ENCODE measurements around the gene GJB2.
A peak's percentile ranks its signal among the peaks of the same experiment; 100 is the strongest.

GJB2 gene

DNA sequence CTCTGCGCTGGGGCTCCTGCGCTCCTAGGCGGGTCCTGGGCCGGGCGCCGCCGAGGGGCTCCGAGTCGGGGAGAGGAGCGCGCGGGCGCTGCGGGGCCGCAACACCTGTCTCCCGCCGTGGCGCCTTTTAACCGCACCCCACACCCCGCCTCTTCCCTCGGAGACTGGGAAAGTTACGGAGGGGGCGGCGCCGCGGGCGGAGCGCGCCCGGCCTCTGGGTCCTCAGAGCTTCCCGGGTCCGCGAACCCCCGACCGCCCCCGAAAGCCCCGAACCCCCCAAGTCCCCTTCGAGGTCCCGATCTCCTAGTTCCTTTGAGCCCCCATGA lies at the start of gene GJB2:
TSS of gene GJB2 (minus strand) at position 103 of the 326 bp plus-strand sequence. CDS start 3,357 bp downstream, outside the sequence.
- DNase-seq (ENCODE audit: low spot score), result no peak

DNA sequence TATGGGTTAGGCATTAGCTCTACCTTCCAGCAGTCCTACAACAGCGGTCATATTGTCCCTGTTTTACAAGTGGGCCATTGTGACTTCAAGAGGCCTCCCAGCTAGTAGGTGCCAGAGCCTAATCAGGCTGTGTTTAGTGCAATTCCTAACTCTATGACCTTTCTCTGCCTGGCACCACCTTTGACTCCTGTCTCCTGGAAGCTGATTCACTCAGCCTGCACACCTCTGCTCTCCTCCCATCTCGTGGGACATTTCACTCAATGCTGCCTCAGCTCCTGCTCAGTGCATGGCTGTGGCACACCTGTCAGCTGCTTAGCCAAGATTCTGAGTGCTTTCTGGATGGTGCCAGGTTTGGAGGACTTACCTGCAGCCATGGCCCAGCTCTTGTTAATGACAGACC lies 48.9 kb upstream of the GJB2 start:
- no peak for DNase-seq (ENCODE audit: low spot score)

DNA sequence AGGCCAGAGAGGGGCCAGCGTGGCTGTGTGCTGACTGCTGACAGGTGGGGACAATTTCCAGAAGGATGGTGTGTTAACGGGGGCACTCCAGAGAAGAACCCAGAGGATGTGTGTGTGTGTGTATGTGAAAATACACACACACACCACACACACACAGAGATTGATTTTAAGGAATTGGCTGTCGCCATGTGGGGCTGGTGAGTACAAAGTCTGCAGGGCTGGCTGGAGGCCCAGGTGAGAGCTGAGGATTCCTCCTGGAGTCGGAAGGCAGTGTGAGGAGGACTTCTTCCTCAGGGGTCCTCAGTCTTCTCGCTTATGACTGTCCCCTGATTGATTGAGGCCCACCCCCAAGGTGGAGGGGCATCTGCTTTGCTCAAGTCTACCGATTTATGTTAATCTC lies 47.0 kb upstream of the GJB2 start:
- DNase-seq (ENCODE audit: low spot score), result no peak

DNA sequence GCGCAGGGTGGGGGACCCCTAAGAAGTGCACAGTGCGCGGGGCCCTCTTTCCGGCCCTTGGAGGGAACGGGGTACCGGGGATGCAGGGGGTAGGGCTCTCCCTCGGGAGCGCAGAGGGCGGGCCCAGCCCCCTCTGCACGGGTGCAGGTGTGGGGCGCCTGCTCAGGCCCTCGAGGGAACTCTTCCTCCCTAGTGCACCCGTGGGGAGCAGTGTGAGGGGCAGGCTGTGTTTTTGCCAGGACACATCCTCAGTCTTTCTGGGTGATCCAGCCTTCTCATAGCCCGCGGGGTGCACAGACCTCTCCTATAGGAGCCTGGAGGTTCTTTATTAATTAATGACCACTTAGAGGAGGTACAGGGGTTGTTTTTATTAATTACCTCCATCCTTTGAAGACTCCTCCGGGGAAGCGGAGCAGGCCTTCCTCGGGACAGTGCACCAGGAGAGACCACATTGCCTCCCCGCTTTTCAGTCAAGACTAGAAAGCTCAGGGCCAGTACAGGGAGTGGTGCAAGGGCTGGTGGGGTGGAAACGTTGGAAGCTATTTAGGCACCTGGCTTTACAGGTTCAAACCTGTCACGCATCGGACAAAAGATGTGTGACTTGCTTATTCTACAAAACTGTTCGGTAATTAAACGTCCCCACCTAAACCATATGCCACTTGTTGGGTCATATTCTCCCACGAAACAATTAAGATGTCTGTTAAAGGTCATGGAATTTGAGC lies 40.0 kb upstream of the GJB2 start:
- DNase-seq (ENCODE audit: low spot score), result no peak

DNA sequence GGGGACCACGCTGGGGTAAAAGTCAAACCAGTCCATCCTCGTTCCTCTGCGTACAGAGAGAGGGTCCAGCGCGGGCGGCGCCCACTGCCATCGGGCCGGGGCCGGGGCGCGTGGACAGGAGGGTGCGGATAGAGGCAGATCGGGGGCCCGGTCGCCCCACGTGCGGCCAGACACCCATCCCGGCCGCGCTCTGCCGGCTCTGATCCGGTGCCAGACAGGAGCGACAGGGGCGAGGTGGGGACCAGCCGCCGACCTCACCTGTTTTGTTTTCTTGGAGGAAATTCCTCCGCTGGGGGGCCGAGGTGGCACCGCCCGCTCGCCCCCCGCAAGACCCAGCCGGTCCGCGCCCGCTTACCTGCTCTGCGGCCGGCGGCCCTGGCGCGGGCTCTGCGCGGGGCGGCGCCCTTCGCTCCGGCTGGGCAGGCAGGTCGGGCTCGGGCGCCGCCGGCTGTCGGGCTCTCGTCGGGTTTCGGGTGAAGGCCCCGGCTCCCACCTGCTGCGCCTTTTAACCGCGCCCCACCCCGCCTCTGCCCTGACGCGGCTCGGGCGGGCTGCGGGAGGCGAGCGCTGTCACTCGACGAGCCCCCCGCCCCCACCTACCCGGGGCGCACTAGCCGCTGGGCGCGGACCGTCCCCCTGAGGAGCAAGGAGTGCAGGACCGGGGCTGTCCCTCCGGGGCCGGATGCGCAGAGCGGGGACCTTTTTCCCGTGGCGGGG lies 39.3 kb upstream of the GJB2 start, which contains the start of gene GJB6:
TSS of gene GJB6 (minus strand) at position 481 of the 717 bp plus-strand sequence. CDS start 8,839 bp downstream, outside the sequence.
- no peak for DNase-seq (ENCODE audit: low spot score)

DNA sequence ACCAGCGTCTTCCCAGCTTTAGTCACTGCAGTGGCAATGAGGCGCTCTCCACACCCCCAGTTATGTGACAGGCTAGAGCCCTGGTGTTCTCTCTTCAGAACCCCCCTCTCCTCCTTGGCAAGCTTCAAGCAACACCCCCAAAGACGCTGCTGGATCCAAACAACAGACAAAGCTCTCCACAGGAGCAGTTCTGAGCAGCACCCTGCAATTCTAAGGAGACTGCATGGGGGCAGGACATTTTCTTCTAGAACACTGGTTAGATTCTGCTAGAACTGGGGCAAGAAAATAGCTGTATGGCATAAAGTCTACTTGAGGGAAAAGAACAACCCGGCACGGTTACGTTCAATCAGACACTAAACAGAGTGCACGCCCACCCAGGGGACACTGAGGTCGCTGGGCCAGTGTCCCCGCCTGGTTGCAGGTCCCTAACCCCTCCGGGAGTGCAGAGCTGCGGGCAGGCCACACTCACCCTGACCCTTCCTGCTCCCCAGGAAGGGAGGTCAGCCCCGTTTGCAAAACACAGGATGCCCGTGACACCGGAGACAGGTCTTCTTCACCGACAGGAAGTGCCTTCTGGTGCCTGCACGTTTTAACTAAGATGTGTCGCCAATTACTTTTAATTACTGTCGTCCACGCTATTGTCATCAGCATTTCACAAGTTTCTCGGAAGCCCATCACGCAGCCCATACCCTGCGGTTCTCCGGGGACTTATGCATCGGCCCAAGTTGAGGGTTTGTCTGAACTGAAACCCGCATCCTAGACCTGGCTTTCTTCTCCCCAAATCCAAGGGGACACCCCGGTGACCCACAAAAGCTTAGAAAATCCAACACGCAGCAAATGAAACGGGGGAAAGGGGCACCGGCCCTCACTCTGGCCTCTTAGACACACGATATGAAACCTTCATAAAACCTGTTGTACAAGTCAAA lies 38.4 kb upstream of the GJB2 start:
- no peak for DNase-seq (ENCODE audit: low spot score)

DNA sequence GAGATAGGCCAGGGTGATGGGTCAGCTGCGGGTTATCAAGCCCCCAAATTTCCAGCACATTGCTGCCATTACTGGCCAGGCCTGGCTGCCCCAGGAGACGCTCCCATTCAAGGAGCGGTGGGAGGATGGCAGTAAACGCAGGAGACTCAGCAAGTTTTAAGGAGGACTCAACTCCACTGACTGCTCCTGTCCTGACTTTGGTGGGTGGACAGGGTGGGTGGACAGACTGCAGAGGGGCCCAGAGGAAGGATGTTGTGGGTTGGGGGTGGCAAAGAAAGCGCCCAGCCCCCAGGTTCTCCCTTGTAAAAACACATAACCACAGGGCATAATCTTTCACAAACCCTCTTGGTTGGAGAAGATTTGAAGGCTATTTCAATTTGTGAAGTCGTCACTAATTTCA lies 35.0 kb upstream of the GJB2 start:
- DNase-seq (ENCODE audit: low spot score), result no peak

DNA sequence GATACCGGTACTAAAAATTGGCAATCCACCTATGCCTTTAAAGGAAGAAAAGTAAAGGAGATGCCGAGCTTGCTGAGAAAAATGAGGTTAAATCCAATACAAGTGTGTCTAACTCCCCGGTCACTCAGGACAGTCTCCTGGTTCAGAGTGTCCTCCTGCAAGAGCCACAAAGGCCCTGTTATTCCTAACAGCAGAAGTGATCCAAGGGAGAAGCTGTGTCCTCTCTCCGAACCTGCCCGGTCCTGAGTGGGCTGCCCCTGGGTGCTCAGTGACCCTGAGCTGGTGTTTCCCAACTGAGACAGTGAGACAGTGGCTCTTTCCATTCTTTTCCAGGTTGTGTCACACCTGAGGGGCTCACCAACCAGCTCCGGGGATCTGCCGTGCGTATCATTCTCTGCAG lies 34.5 kb upstream of the GJB2 start:
- no peak for DNase-seq (ENCODE audit: low spot score)

DNA sequence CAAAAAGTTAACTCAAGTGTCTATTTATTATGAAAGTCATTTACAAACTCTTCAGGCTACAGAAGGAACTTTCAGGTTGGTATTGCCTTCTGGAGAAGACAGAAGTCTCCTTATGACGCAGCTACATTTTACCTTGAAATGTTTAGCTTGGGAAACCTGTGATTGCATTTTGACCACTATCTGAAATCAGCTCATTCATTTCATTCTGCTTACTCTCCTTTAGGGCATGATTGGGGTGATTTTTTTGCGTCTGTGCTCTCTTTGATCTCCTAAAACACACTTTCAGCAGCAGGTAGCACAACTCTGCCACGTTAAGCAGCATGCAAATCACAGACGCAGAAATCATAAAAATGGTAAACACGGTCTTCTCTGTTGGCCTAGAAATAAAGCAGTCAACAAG lies 29.8 kb upstream of the GJB2 start:
- DNase-seq (ENCODE audit: low spot score), result no peak

DNA sequence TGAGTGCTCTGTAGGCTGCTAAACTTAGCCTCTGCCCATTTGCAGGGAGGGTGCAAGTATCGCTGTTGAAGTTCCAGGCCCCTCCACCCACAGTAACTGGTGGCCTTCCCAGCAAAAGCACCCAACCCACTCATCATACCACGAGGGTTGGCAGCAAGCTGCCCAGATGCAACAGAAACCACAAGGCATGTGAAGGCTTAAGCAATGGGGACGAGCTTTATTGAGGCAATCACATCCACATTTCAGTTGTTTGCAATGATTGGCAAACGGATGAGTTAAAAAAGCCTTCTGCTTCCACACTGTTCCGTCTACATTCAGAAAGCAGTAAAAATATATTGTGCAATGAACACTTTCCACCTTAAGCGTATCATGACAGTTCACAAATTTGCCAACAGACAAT lies 29.0 kb upstream of the GJB2 start:
- DNase-seq (ENCODE audit: low spot score), result no peak

DNA sequence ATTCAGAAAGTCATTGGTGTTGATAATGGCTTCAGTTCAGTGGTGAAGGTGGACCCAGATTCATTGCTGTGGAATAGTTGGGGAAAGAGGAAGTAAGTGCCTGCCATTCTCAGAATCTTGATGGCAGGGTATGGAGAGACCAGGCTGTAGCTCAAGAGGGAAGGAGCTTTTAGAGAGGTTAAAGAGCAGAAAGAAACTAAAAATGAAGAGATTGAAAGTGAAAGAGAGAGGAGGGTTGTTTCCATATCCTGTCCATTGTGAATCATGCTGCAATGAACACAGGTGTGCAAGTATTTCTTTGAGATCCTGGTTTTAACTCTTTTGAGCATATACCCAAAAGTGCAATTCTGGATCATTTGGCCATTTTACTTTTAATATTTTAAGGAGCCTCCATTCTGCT lies 26.8 kb upstream of the GJB2 start:
- DNase-seq (ENCODE audit: low spot score), result no peak

DNA sequence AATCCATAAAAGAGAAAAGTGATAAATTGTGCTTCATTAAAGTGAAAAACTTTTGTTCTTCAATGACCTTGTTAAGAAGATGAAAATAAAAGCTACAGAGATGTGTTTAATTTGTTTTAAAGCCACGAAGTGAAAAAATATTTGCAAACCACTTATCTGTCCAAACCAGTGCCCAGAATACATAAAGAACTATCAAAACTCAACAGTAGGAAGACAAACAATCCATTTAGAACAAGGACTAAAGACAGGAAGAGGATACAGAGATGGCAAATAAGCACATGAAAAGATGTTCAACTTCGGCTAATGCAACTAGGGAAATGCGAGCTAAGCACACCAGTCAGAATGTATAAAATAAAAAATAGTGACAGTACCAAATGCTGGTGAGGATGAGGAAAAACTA lies 24.4 kb upstream of the GJB2 start:
- no peak for DNase-seq (ENCODE audit: low spot score)

DNA sequence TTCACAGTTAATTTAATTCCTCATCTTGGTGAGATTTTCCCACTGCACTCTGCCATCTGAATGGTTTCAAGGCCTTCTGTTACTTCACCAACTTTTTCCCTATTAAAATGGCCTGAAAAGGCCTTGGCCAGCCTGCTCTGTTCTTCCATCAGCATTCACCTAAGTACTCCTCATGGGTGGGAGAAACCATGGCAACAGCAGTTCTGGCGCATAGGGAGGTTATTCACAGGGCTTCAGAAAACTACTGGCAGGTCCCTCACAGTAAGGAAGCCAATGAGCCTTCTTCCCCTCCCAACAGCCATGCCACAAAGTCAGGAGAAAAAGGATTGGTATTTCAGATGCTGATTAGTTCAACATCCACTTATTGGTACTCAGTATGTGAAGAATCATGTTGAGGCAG lies 17.2 kb upstream of the GJB2 start:
- no peak for DNase-seq (ENCODE audit: low spot score)

DNA sequence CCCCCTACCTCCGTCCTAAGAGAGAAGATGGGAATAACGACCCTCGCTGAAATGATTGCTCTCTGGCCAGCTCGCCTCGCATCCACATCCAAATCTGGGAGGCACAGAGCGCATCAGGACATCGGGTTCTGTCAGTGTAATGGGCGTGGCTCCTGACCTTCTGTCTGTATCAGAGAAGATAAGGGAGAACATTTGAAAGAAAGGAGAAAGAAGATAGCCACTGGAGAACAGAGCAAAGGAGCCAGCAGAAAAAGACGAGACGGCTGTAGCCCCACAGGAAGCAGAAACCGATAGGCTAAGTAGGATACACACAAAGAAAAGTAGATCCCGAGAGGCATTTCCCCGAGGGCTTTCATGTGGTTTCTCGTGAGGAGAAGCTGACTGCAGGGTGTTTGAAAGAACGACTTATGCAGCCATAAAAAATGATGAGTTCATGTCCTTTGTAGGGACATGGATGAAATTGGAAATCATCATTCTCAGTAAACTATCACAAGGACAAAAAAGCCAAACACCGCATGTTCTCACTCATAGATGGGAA lies 14.0 kb upstream of the GJB2 start:
- DNase-seq (ENCODE audit: low spot score), result no peak

DNA sequence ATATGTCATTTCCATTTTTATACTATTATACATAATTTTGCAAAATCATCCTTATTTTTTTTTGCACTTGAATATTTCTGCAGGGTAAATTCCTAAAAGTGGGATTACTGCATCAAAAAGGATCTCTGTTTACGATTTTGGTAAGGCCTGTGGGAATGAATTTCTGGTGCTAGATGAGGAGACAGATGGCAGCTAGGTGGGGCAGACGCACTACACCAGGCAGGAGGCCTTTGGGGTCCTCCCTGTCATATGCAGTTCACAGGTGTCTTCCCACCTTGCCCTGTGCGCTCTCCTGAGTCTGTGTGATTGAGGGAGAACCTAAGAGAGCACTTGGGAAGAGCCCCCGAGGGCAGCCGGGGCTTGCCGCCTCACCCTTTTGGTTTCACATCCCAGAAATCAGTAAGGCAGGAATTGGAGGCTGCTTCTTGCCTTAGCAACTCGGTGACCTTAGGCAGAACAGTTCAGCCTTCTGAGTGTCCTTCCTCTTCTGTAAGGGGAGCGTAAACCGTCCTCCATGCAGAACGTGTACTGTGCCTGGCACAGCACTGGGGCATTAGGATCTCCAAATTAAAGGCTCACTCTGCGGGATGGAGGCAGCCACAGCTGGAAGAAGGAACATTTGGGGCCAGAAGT lies 13.4 kb upstream of the GJB2 start:
- DNase-seq (ENCODE audit: low spot score), result no peak

DNA sequence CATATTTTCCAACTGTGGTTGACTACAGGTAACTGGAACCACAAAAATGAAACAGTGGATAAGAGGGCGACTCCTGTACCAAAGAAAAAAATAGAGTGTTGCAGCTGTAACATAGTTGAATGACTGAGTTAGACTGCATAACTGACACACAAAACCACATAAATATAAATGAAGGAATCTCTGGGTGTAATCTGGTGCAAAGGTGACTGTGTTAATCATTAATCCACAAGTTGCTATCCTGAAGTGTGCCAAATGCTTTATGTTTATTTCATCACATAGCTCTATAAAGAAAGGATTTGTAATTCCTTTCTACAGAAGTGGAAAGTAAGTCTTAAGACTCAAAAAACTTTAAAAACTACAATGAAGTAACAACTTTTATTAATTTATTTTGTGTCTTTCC lies 6.0 kb upstream of the GJB2 start:
- DNase-seq (ENCODE audit: low spot score), result no peak

DNA sequence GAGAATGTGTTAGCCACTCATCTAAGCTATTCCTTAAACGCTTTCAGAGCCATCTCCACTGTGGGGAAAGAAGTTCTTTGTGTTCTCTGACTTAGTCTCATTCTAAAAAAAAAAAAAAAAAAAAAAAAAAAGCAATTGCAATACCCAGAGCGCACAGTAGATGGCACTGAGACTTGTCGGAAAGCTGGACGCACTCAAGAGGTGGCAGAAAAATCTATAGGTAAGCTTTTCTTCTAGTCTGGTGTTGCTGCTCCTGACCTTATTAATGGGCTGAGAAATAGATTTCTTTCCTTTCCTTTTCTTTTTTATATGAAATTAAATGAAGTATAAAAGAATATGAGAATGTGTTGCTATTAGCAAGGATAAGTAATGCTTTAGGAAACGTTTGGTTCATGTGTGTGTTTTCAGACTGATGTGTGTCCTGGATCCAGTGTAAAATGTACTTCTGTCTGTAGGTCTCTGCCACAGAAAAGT lies 4.7 kb upstream of the GJB2 start:
- DNase-seq (ENCODE audit: low spot score), result peak; percentile 68

DNA sequence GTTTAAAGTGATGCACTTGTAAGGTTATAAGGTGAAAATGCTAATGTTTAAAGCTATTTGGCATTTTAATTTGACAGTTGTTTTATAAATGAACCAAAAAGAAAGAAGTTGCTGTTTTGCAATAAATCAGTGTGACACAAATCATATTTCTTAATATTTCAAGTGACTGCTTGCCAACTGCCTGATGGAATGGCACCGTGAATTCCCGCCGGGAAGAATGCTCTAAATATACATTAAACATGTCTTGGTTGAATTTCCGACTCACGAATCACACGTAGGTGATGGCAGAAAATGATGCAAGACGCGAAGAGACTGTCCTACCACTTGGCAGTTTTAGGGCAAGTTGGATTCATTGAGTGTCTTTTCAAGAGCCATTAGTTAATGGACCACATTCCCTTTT lies 3.1 kb upstream of the GJB2 start:
- no peak for DNase-seq (ENCODE audit: low spot score)

DNA sequence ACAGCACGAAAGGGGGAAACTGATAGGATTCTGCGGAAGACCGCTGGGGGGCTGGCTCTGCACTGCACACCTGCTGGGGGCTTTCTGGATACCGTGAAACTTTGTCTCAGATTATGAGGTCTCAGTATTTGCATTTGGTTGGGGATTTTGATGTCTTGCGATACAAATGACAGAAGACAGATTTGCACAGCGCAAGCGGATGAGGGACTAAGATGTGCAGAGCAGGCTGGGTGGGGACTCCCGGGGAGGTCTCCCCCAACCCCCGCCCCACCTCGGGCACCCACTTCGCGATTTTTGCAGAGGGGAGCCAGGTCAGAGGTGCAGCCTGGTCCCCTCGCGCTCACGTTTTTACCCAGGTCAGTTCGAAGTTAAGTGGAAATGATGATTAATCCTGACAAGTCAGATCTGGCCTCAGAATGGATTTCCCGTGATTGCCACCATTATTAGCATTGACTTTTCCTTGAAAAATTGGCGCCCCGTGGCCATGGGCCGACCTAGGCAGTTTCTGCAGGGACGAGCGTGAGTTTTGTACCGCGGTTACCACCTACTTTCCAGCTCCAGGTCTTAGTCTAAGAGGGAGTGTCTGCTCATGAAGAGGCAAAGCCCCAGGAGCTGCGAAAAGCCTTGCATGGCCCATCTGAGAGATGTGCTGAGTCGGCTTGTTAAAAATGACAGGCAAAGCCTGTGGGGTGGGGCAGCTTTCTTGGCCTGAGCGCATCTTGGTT lies 1.3 kb upstream of the GJB2 start:
- DNase-seq (ENCODE audit: low spot score), result no peak

DNA sequence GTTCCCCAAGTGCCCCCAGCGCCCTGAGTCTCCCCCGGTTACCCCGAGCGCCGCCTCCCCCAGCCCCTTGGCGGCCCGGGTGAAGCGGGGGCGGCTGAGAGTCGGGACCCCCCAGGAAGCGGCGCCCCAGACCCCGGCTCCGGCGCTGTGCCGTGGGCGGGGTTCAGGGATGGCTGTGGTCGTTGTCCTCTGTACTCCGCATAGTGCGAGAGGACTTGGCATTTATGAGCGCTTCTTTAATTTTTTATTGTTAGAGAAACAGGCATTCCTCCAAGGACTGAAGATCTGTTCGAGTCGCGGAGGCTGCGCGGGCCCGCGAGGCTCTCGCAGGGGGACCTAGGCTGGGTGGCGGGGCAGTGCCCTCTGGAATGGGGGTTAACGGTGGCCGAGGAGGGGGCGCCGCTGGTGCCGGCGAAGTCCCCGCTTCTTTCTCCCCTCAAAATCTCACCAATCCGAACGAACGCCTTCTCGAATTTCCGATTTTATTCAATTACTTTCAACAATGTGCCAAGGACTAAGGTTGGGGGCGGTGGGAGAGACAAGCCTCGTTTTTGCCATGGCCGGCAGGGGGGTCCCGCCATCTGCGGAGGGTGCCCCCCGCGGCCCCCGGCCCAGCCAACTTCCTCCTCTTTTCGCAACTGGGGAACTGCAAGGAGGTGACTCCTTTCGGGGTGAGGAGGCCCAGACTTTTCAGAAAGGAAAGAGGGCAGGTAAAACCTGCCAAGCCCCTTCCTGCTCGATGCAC lies 596 bp upstream of the GJB2 start:
- DNase-seq (ENCODE audit: low spot score), result no peak
